ENCODE results near the gene GTF3C6. TPM values are rescaled to one million over a fixed set of nuclear protein-coding genes. Genes with fewer than 3 reads are reported as not detected.
"Not testable (repeated sequence)": the region's sequence is repeated elsewhere in the genome, so short reads cannot be mapped to it uniquely, and the experiment has no call there.

Gene GTF3C6
- total RNA-seq, result 71.3 TPM

GRCh38 chr6:110958329-110959192, at the start of gene GTF3C6:
Gene GTF3C6, plus strand, starts transcription at chr6:110958706. Its CDS starts 64 bp downstream, at chr6:110958770.
- FAIRE-seq, result no peak

GRCh38 chr6:110930781-110931180, 27.7 kb upstream of the GTF3C6 start:
- DNase-seq (ENCODE audit: low spot score in 2 of 2), result no peak
- no peak for FAIRE-seq

More at GRCh38 chr6:110958329-110959192, at the start of gene GTF3C6:
- peak; percentile 76 to 85 for DNase-seq (ENCODE audit: low spot score in 2 of 2)

GRCh38 chr6:110933912-110934311, 24.6 kb upstream of the GTF3C6 start:
- FAIRE-seq, result no peak
- no peak for DNase-seq (ENCODE audit: low spot score in 2 of 2)

GRCh38 chr6:110934381-110934898, 24.1 kb upstream of the GTF3C6 start:
- FAIRE-seq (no peak), DNase-seq (ENCODE audit: low spot score in 2 of 2) (no peak)

GRCh38 chr6:110935171-110935570, 23.3 kb upstream of the GTF3C6 start:
- DNase-seq (ENCODE audit: low spot score in 2 of 2) (no peak), FAIRE-seq (no peak)

GRCh38 chr6:110938171-110938570, 20.3 kb upstream of the GTF3C6 start:
- FAIRE-seq, result no peak
- no peak for DNase-seq (ENCODE audit: low spot score in 2 of 2)

- no peak for FAIRE-seq
Measured at GRCh38 chr6:110939429-110940200, 18.9 kb upstream of the GTF3C6 start.

GRCh38 chr6:110944681-110945151, 13.8 kb upstream of the GTF3C6 start:
- FAIRE-seq (no peak), DNase-seq (ENCODE audit: low spot score in 2 of 2) (peak in 1 of 2 donors; percentile 22)

More at GRCh38 chr6:110939429-110940200, 18.9 kb upstream of the GTF3C6 start:
- DNase-seq (ENCODE audit: low spot score in 2 of 2), result no peak

- DNase-seq (ENCODE audit: low spot score in 2 of 2) (no peak), FAIRE-seq (no peak)
Measured at GRCh38 chr6:110946498-110946897, 12.0 kb upstream of the GTF3C6 start.

- peak; percentile 54 for FAIRE-seq
Measured at GRCh38 chr6:110949679-110950285, 8.7 kb upstream of the GTF3C6 start.

GRCh38 chr6:110950440-110950839, 8.1 kb upstream of the GTF3C6 start:
- FAIRE-seq (no peak), DNase-seq (ENCODE audit: low spot score in 2 of 2) (no peak)

More at GRCh38 chr6:110949679-110950285, 8.7 kb upstream of the GTF3C6 start:
- DNase-seq (ENCODE audit: low spot score in 2 of 2), result no peak

GRCh38 chr6:110951008-110951407, 7.5 kb upstream of the GTF3C6 start:
- no peak for FAIRE-seq

GRCh38 chr6:110951986-110952794, 6.3 kb upstream of the GTF3C6 start:
- FAIRE-seq (no peak), DNase-seq (ENCODE audit: low spot score in 2 of 2) (no peak)

More at GRCh38 chr6:110951008-110951407, 7.5 kb upstream of the GTF3C6 start:
- DNase-seq (ENCODE audit: low spot score in 2 of 2), result no peak

- no peak for FAIRE-seq
Measured at GRCh38 chr6:110953633-110954303, 4.7 kb upstream of the GTF3C6 start.

GRCh38 chr6:110960014-110960390, 1.5 kb downstream of the GTF3C6 start:
- FAIRE-seq, result no peak

More at GRCh38 chr6:110953633-110954303, 4.7 kb upstream of the GTF3C6 start:
- DNase-seq (ENCODE audit: low spot score in 2 of 2), result no peak

GRCh38 chr6:110962636-110963035, 4.1 kb downstream of the GTF3C6 start:
- FAIRE-seq; DNase-seq (ENCODE audit: low spot score in 2 of 2): not testable (repeated sequence)

More at GRCh38 chr6:110960014-110960390, 1.5 kb downstream of the GTF3C6 start:
- no peak for DNase-seq (ENCODE audit: low spot score in 2 of 2)

GRCh38 chr6:110965629-110966229, 7.2 kb downstream of the GTF3C6 start:
- FAIRE-seq (no peak), DNase-seq (ENCODE audit: low spot score in 2 of 2) (no peak)

GRCh38 chr6:110968661-110969060, 10.2 kb downstream of the GTF3C6 start:
- not testable (repeated sequence) for FAIRE-seq; DNase-seq (ENCODE audit: low spot score in 2 of 2)
